CD4-positive, alpha-beta T cell treated with Interleukin-1 beta for 1 hour (primary cell): Measurements from ENCODE around the gene ZNF511.

Experiments
- DNase-seq, 2 donors: peaks; one replicate each; pipeline ENCODE4 v3.0.0-alpha.2; 2020 to 2022

The ZNF511 gene

GRCh38 chr10:133336577-133337369, 28.1 kb downstream of the ZNF511 start, which contains the start of gene CALY:
Gene CALY (minus strand): TSS chr10:133336896. CDS start chr10:133328989, 7,907 bp downstream.
- DNase-seq: peak; percentile 90 to 92

- DNase-seq: no peak
Measured at GRCh38 chr10:133337370-133337725, 28.6 kb downstream of the ZNF511 start.

GRCh38 chr10:133338080-133339071, 29.7 kb downstream of the ZNF511 start:
- no peak for DNase-seq

GRCh38 chr10:133339708-133340380, 31.1 kb downstream of the ZNF511 start:
- no peak for DNase-seq

GRCh38 chr10:133341983-133342382, 33.3 kb downstream of the ZNF511 start:
- no peak for DNase-seq

GRCh38 chr10:133342942-133343341, 34.2 kb downstream of the ZNF511 start:
- no peak for DNase-seq

GRCh38 chr10:133343558-133343957, 34.8 kb downstream of the ZNF511 start:
- no peak for DNase-seq

- DNase-seq: no peak
Measured at GRCh38 chr10:133344236-133344635, 35.5 kb downstream of the ZNF511 start.

- DNase-seq: no peak
Measured at GRCh38 chr10:133346413-133346812, 37.7 kb downstream of the ZNF511 start.

GRCh38 chr10:133347710-133348517, 39.2 kb downstream of the ZNF511 start:
- no peak for DNase-seq

GRCh38 chr10:133349160-133349568, 40.5 kb downstream of the ZNF511 start:
- no peak for DNase-seq

- no peak for DNase-seq
Measured at GRCh38 chr10:133349577-133350011, 40.9 kb downstream of the ZNF511 start.

- DNase-seq: no peak
Measured at GRCh38 chr10:133350283-133350949, 41.7 kb downstream of the ZNF511 start.

- no peak for DNase-seq
Measured at GRCh38 chr10:133350950-133351329, 42.2 kb downstream of the ZNF511 start.

- DNase-seq: no peak
Measured at GRCh38 chr10:133351408-133352318, 42.9 kb downstream of the ZNF511 start.

GRCh38 chr10:133353202-133353959, 44.7 kb downstream of the ZNF511 start:
- no peak for DNase-seq

GRCh38 chr10:133353988-133354605, 45.4 kb downstream of the ZNF511 start:
- no peak for DNase-seq

GRCh38 chr10:133354672-133355240, 46.0 kb downstream of the ZNF511 start:
- no peak for DNase-seq

GRCh38 chr10:133355266-133355665, 46.6 kb downstream of the ZNF511 start:
- DNase-seq: no peak
